Measurements from ENCODE around the gene EPRS1. TPM values are rescaled to one million over a fixed set of nuclear protein-coding genes. Genes with fewer than 3 reads are reported as not detected.
"Not testable (repeated sequence)": the region's sequence is repeated elsewhere in the genome, so short reads cannot be mapped to it uniquely, and the experiment has no call there.

The EPRS1 gene
- total RNA-seq, result 110 and 122 TPM in 2 replicates

GRCh38 chr1:220046052-220046930, at the start of gene EPRS1:
EPRS1 (minus strand) TSS chr1:220046505; CDS start chr1:220046388, 117 bp downstream.
- intact Hi-C loops (cut with micrococcal nuclease), result loop anchor here (1.0 to 5.0 kb wide), 9 partner anchors 9 to 1761 kb away; partner anchors contain the start of genes BPNT1, RAB3GAP2 and RRP15

GRCh38 chr1:220094016-220094911, 48.0 kb upstream of the EPRS1 start, which contains the start of gene IARS2:
IARS2 (plus strand) TSS chr1:220094132; CDS start chr1:220094217, 85 bp downstream.
- intact Hi-C loops (cut with micrococcal nuclease), result loop anchor here (1.0 to 5.0 kb wide), 7 partner anchors 19 to 1618 kb away; partner anchors contain the start of genes LYPLAL1 and RAB3GAP2

GRCh38 chr1:220093361-220094015, 47.2 kb upstream of the EPRS1 start:
- intact Hi-C loops (cut with micrococcal nuclease), result loop anchor here (1.0 to 5.0 kb wide), 8 partner anchors 20 to 1619 kb away; partner anchors contain the start of genes EPRS1, LYPLAL1 and RAB3GAP2

GRCh38 chr1:220092694-220093093, 46.4 kb upstream of the EPRS1 start:
- intact Hi-C loops (cut with micrococcal nuclease), result loop anchor here (1.0 to 5.0 kb wide), 3 partner anchors 46 to 1620 kb away; partner anchors contain the start of genes EPRS1 and LYPLAL1

GRCh38 chr1:220089650-220090556, 43.6 kb upstream of the EPRS1 start, which contains the start of gene BPNT1:
BPNT1 (minus strand) TSS chr1:220089788; CDS start chr1:220079846, 9,942 bp downstream.
- intact Hi-C loops (cut with micrococcal nuclease), result loop anchor here (1.0 to 5.0 kb wide), 9 partner anchors 23 to 1805 kb away; partner anchors contain the start of genes C1orf115, EPRS1, LYPLAL1 and RAB3GAP2

- intact Hi-C loops (cut with micrococcal nuclease), result not testable (repeated sequence)
Observed at GRCh38 chr1:220086261-220086686, 40.0 kb upstream of the EPRS1 start.

GRCh38 chr1:220084460-220084859, 38.2 kb upstream of the EPRS1 start:
- intact Hi-C loops (cut with micrococcal nuclease), result no loop called here

- intact Hi-C loops (cut with micrococcal nuclease), result no loop called here
Observed at GRCh38 chr1:220077887-220078286, 31.6 kb upstream of the EPRS1 start.

- intact Hi-C loops (cut with micrococcal nuclease), result no loop called here
Observed at GRCh38 chr1:220076861-220077762, 30.8 kb upstream of the EPRS1 start.

GRCh38 chr1:220067269-220068204, 21.2 kb upstream of the EPRS1 start:
- intact Hi-C loops (cut with micrococcal nuclease), result no loop called here

GRCh38 chr1:220062629-220063028, 16.3 kb upstream of the EPRS1 start:
- intact Hi-C loops (cut with micrococcal nuclease), result no loop called here

GRCh38 chr1:220060876-220061275, 14.6 kb upstream of the EPRS1 start:
- intact Hi-C loops (cut with micrococcal nuclease), result no loop called here

GRCh38 chr1:220056374-220056773, 10.1 kb upstream of the EPRS1 start:
- intact Hi-C loops (cut with micrococcal nuclease), result no loop called here

GRCh38 chr1:220045356-220046051, 801 bp downstream of the EPRS1 start:
- intact Hi-C loops (cut with micrococcal nuclease), result loop anchor here (1.0 to 5.0 kb wide), 9 partner anchors 8 to 1760 kb away; partner anchors contain the start of genes BPNT1, RAB3GAP2 and RRP15

- intact Hi-C loops (cut with micrococcal nuclease), result loop anchor here (5.0 kb wide), 1 partner anchor 687 kb away; no protein-coding TSS in a partner anchor
Observed at GRCh38 chr1:220044678-220045355, 1.5 kb downstream of the EPRS1 start.

- intact Hi-C loops (cut with micrococcal nuclease), result no loop called here
Observed at GRCh38 chr1:220043646-220044045, 2.7 kb downstream of the EPRS1 start.
